Right lobe of liver (tissue), 6 donors: ENCODE measurements around the gene RPS2. TPM values are rescaled to one million over a fixed set of nuclear protein-coding genes. Genes with fewer than 3 reads are reported as not detected.
A peak's percentile ranks its signal among the peaks of the same experiment; 100 is the strongest.
"Not testable (repeated sequence)": the region's sequence is repeated elsewhere in the genome, so short reads cannot be mapped to it uniquely, and the experiment has no call there.

Experiments
- ATAC-seq, 4 donors: fragments of 200-7000 bp; cut with Tn5 transposase; one replicate each; pipeline ENCODE4 v1.9.1; 2020; ENCODE audit warnings: mild to moderate bottlenecking in 4 of 4, moderate library complexity in 4 of 4
- DNase-seq, 3 donors: peaks; one replicate each; pipeline ENCODE4 v3.0.0-alpha.2; 2020
- H3K27ac ChIP-seq, 3 donors: fragments of 200-600 bp; one replicate each; pipeline ENCODE4 v1.8.0; 2022
- H3K27me3 ChIP-seq, 2 donors: fragments of 200-600 bp; one replicate each; pipeline ENCODE4 v1.8.0; 2022
- H3K36me3 ChIP-seq, 4 donors: fragments of 200-600 bp; sonication (generic) in 1 of 4; one replicate each; pipeline versions ENCODE4 v1.5.1 to v1.8.0; 2017 to 2022; ENCODE audit warnings: control low read depth in 1 of 4
- H3K4me1 ChIP-seq, 4 donors: fragments of 200-600 bp; sonication (generic) in 1 of 4; one replicate each; pipeline versions ENCODE4 v1.5.1 to v1.8.0; 2017 to 2022; ENCODE audit warnings: control low read depth in 1 of 4
- H3K4me3 ChIP-seq, 3 donors: fragments of 200-600 bp; one replicate each; pipeline ENCODE4 v1.8.0; 2022
- H3K9me3 ChIP-seq, 4 donors: fragments of 200-600 bp; sonication (generic) in 1 of 4; one replicate each; pipeline versions ENCODE4 v1.5.1 to v1.8.0; 2017 to 2022; ENCODE audit warnings: control low read depth in 1 of 4
- CTCF ChIP-seq, 4 donors: fragments of 200-600 bp in 3 of 4; fragments of 450-650 bp in 1 of 4; IDR thresholded peaks; one replicate each; pipeline versions ENCODE4 v1.5.1 to v1.8.0; 2016 to 2022; ENCODE audit warnings: antibody characterized with exemption in 4 of 4, mild to moderate bottlenecking in 2 of 4
- POLR2A ChIP-seq: fragments of 450-650 bp; IDR thresholded peaks from one replicate; pipeline ENCODE4 v1.6.1; 2017; ENCODE audit warnings: antibody characterized with exemption, mild to moderate bottlenecking
- WGBS: methylation state at CpG from one replicate; pipeline ENCODE4 v1.1.6; 2018; ENCODE audit warnings: low coverage, low lambda C conversion rate; ENCODE audit not compliant: insufficient coverage; ENCODE audit errors: missing lambda C conversion rate; 5-methylcytosine and 5-hydroxymethylcytosine counted together
- intact Hi-C, 2 donors: fragments of 100-400 bp; cut with DNase I; formaldehyde crosslinking; loops; one replicate each; pipeline versions ENCODE4 v1.11.2 to v1.14.1; 2022
- total RNA-seq, 6 experiments: library from RNA; depleted of rRNA in 2 of 6; stranded (reverse); fragments of >200 nt in 2 of 6; fragmentation: NEBNext Ultra II Directional in 3 of 6; extraction: Animal tissue kit (Norgen Biotek cat#: 25700) in 3 of 6; gene quantifications; one replicate each; pipeline versions ENCODE4 v1.1.0 to v1.2.4, GENCODE V29; 2016 to 2023
- donor health status: DM: no; HTN: yes; CAD: no.
- donor health status: DM: no; HTN: no; CAD: no.
- donor health status: DM: no; HTN: no; CAD: no.
- donor health status: DM: no; HTN: yes; CAD: no.
- donor health status: DM: no; HTN: yes; CAD: no.

The RPS2 gene
- total RNA-seq, 6 experiments from 2014 or later = 451 to 1,052 (median 541) TPM

- H3K4me1 ChIP-seq = peaks cover 0 to 48% (median 16%) of the 10 kb centered on the region in 4 donors
- no peaks in the 10 kb centered on the region for H3K9me3 ChIP-seq
- intact Hi-C loops = no loop called here
- WGBS = 20% methylated on average over 1 of the region's 23 CpGs
- peak overlapping the region; percentile 75 to 83 (median 79) for H3K4me3 ChIP-seq
- DNase-seq (peak; percentile 58 to 90 (median 87)), ATAC-seq (peak; percentile 27 to 51 (median 44))
- TF ChIP-seq POLR2A (peak; percentile 87), CTCF (IDR thresholded peaks at IDR 0.05) (no peak)
- H3K36me3 ChIP-seq = peaks cover 0 to 41% (median 17%) of the 10 kb centered on the region in 4 donors
- no peaks in the 10 kb centered on the region for H3K27me3 ChIP-seq
- H3K27ac ChIP-seq = peak overlapping the region; percentile 36 to 85 (median 73)
Observed at GRCh38 chr16:1940273-1941161, 24.1 kb downstream of the RPS2 start.

GRCh38 chr16:1939833-1940232, 24.8 kb downstream of the RPS2 start:
- WGBS = 39% methylated on average over 8 of the region's 8 CpGs
- ATAC-seq, intact Hi-C loops, H3K27me3 ChIP-seq, H3K9me3 ChIP-seq: not testable (repeated sequence)
- Histone ChIP-seq H3K36me3 (peaks cover 0 to 41% (median 17%) of the 10 kb centered on the region in 4 donors), H3K4me1 (peaks cover 0 to 48% (median 16%) of the 10 kb centered on the region in 4 donors), H3K4me3 (peak overlapping the region in 2 of 3 donors; percentile 75 to 83), H3K27ac (peak overlapping the region in 1 of 3 donors; percentile 85)
- DNase-seq = peak in 1 of 3 donors; percentile 45

- peaks cover 0 to 41% (median 17%) of the 10 kb centered on the region in 4 donors for H3K36me3 ChIP-seq
- 25% methylated on average over 6 of the region's 17 CpGs for WGBS
- H3K27me3 ChIP-seq = no peaks in the 10 kb centered on the region
- H3K4me3 ChIP-seq = no peak overlapping the region
- no peaks in the 10 kb centered on the region for H3K9me3 ChIP-seq
- DNase-seq = peak in 1 of 3 donors; percentile 51
- H3K27ac ChIP-seq = peak overlapping the region; percentile 13 to 85 (median 13)
- intact Hi-C loops = no loop called here
- TF ChIP-seq POLR2A (no peak), CTCF (IDR thresholded peaks at IDR 0.05) (no peak)
- H3K4me1 ChIP-seq = peaks cover 0 to 47% (median 16%) of the 10 kb centered on the region in 4 donors
- no peak for ATAC-seq
Observed at GRCh38 chr16:1938910-1939309, 25.7 kb downstream of the RPS2 start.

GRCh38 chr16:1938316-1938715, 26.3 kb downstream of the RPS2 start:
- ATAC-seq (peak in 3 of 4 donors; percentile 9 to 21 (median 18)), DNase-seq (peak; percentile 73 to 87 (median 87))
- Histone ChIP-seq H3K9me3 (no peaks in the 10 kb centered on the region), H3K36me3 (peaks cover 0 to 41% (median 17%) of the 10 kb centered on the region in 4 donors), H3K27ac (peak overlapping the region; percentile 13 to 85 (median 13)), H3K4me3 (no peak overlapping the region), H3K27me3 (no peaks in the 10 kb centered on the region), H3K4me1 (peaks cover 0 to 46% (median 16%) of the 10 kb centered on the region in 4 donors)
- intact Hi-C loops = no loop called here
- 37% methylated on average over 7 of the region's 10 CpGs for WGBS
- TF ChIP-seq CTCF (IDR thresholded peaks at IDR 0.05) (no peak), POLR2A (peak; percentile 56)
